NCI-H1048 (cell line): Measurements from ENCODE around the gene C2CD2.
"Not testable (repeated sequence)": the region's sequence is repeated elsewhere in the genome, so short reads cannot be mapped to it uniquely, and the experiment has no call there.

Experiments used
- DNase-seq: peaks from one replicate; lab custom pipeline; 2025; lab: John Stamatoyannopoulos, UW

The C2CD2 gene

GRCh38 chr21:41958886-41959563 is 5.2 kb upstream of the C2CD2 start:
- DNase-seq = no peak

- no peak for DNase-seq
Observed at GRCh38 chr21:41957991-41958766, 4.4 kb upstream of the C2CD2 start.

GRCh38 chr21:41956926-41957729 is 3.3 kb upstream of the C2CD2 start:
- DNase-seq = no peak

GRCh38 chr21:41955516-41955915 is 1.7 kb upstream of the C2CD2 start:
- DNase-seq = no peak

- DNase-seq = no peak
Observed at GRCh38 chr21:41954654-41955499, 1.1 kb upstream of the C2CD2 start.

GRCh38 chr21:41953249-41953830 is 478 bp downstream of the C2CD2 start:
- DNase-seq = no peak

GRCh38 chr21:41952568-41953248 is 1.1 kb downstream of the C2CD2 start:
- no peak for DNase-seq

- no peak for DNase-seq
Observed at GRCh38 chr21:41951876-41952567, 1.8 kb downstream of the C2CD2 start.

GRCh38 chr21:41950941-41951351 is 2.9 kb downstream of the C2CD2 start:
- DNase-seq = no peak

- DNase-seq = not testable (repeated sequence)
Observed at GRCh38 chr21:41949631-41950030, 4.2 kb downstream of the C2CD2 start.

GRCh38 chr21:41948901-41949300 is 4.9 kb downstream of the C2CD2 start:
- DNase-seq = no peak

GRCh38 chr21:41948078-41948895 is 5.5 kb downstream of the C2CD2 start:
- DNase-seq = no peak

- no peak for DNase-seq
Observed at GRCh38 chr21:41945982-41946381, 7.8 kb downstream of the C2CD2 start.

- no peak for DNase-seq
Observed at GRCh38 chr21:41943851-41944250, 10.0 kb downstream of the C2CD2 start.

GRCh38 chr21:41942457-41942856 is 11.4 kb downstream of the C2CD2 start:
- DNase-seq = no peak

GRCh38 chr21:41941941-41942340 is 11.9 kb downstream of the C2CD2 start:
- DNase-seq = no peak

- no peak for DNase-seq
Observed at GRCh38 chr21:41940431-41940830, 13.4 kb downstream of the C2CD2 start.

GRCh38 chr21:41939391-41939790 is 14.4 kb downstream of the C2CD2 start:
- no peak for DNase-seq
